Superior temporal gyrus (tissue), 1 donor: ENCODE measurements around the gene CORO1C.
"Not testable (repeated sequence)": the region's sequence is repeated elsewhere in the genome, so short reads cannot be mapped to it uniquely, and the experiment has no call there.

Source experiments
- DNase-seq: peaks from one replicate; pipeline ENCODE4 v3.0.0-alpha.2; 2016; ENCODE audit errors: extremely low spot score

CORO1C gene

GRCh38 chr12:108731105-108731865 lies at the start of gene CORO1C:
TSS of gene CORO1C (minus strand) at chr12:108731518. CDS start at chr12:108701318, 30,200 bp downstream.
- peak; percentile 94 for DNase-seq

GRCh38 chr12:108779998-108780688 lies 48.8 kb upstream of the CORO1C start:
- DNase-seq, result no peak

- DNase-seq, result no peak
Observed at GRCh38 chr12:108778053-108778452, 46.7 kb upstream of the CORO1C start.

- no peak for DNase-seq
Observed at GRCh38 chr12:108777156-108777555, 45.8 kb upstream of the CORO1C start.

- DNase-seq, result peak; percentile 79
Observed at GRCh38 chr12:108773798-108774788, 42.8 kb upstream of the CORO1C start.

- DNase-seq, result no peak
Observed at GRCh38 chr12:108772891-108773797, 41.8 kb upstream of the CORO1C start.

GRCh38 chr12:108772247-108772646 lies 40.9 kb upstream of the CORO1C start:
- DNase-seq, result no peak

GRCh38 chr12:108771835-108772234 lies 40.5 kb upstream of the CORO1C start:
- not testable (repeated sequence) for DNase-seq

GRCh38 chr12:108770963-108771362 lies 39.6 kb upstream of the CORO1C start:
- no peak for DNase-seq

- no peak for DNase-seq
Observed at GRCh38 chr12:108770269-108770829, 39.0 kb upstream of the CORO1C start.

- no peak for DNase-seq
Observed at GRCh38 chr12:108768591-108769500, 37.5 kb upstream of the CORO1C start.

- DNase-seq, result no peak
Observed at GRCh38 chr12:108766294-108766693, 35.0 kb upstream of the CORO1C start.

- DNase-seq, result no peak
Observed at GRCh38 chr12:108765289-108765764, 34.0 kb upstream of the CORO1C start.

- no peak for DNase-seq
Observed at GRCh38 chr12:108764540-108765288, 33.4 kb upstream of the CORO1C start.

GRCh38 chr12:108761226-108761625 lies 29.9 kb upstream of the CORO1C start:
- no peak for DNase-seq

GRCh38 chr12:108759924-108760323 lies 28.6 kb upstream of the CORO1C start:
- DNase-seq, result peak; percentile 57

GRCh38 chr12:108757856-108758255 lies 26.5 kb upstream of the CORO1C start:
- DNase-seq, result no peak

GRCh38 chr12:108756421-108756820 lies 25.1 kb upstream of the CORO1C start:
- no peak for DNase-seq

GRCh38 chr12:108755481-108755880 lies 24.2 kb upstream of the CORO1C start:
- no peak for DNase-seq
